Subcutaneous abdominal adipose tissue (tissue), 5 donors: ENCODE results near the gene ACP1.

ENCODE experiments used
- H3K27ac ChIP-seq: one replicate; pipeline ENCODE4 v1.7.0; 2013; ENCODE audit warnings: low read depth, mild to moderate bottlenecking, inconsistent platforms, low read length, moderate library complexity
- H3K27me3 ChIP-seq, 5 donors: one replicate each; pipeline ENCODE4 v1.7.0; 2013; ENCODE audit warnings: low read length in 5 of 5, inconsistent platforms in 1 of 5; ENCODE audit not compliant: control insufficient read depth in 5 of 5, insufficient read depth in 4 of 5
- H3K36me3 ChIP-seq, 5 donors: one replicate each; pipeline ENCODE4 v1.7.0; 2013; ENCODE audit warnings: low read length in 5 of 5; ENCODE audit not compliant: control insufficient read depth in 5 of 5, insufficient read depth in 5 of 5
- H3K4me1 ChIP-seq, 5 donors: one replicate each; pipeline ENCODE4 v1.7.0; 2013; ENCODE audit warnings: low read length in 5 of 5, mild to moderate bottlenecking in 3 of 5, moderate library complexity in 1 of 5; ENCODE audit not compliant: control insufficient read depth in 5 of 5, insufficient read depth in 5 of 5
- H3K4me3 ChIP-seq, 5 donors: one replicate each; pipeline ENCODE4 v1.7.0; 2013; ENCODE audit warnings: low read length in 5 of 5, low read depth in 1 of 5
- H3K9ac ChIP-seq, 5 donors: one replicate each; pipeline ENCODE4 v1.7.0; 2013; ENCODE audit warnings: low read length in 5 of 5, mild to moderate bottlenecking in 4 of 5, moderate library complexity in 3 of 5
- H3K9me3 ChIP-seq, 5 donors: one replicate each; pipeline ENCODE4 v1.7.0; 2013; ENCODE audit warnings: low read length in 5 of 5; ENCODE audit not compliant: control insufficient read depth in 5 of 5
- donor health status: healthy.
- donor health status: healthy.
- donor health status: healthy.
- donor health status: healthy.
- donor health status: healthy.

The ACP1 gene

GRCh38 chr2:279366-279765, 14.6 kb downstream of the ACP1 start:
- H3K4me3 ChIP-seq = no peak overlapping the region
- H3K27me3 ChIP-seq = no peaks in the 10 kb centered on the region
- H3K9me3 ChIP-seq = no peaks in the 10 kb centered on the region
- peaks cover 14 to 67% (median 53%) of the 10 kb centered on the region in 5 donors for H3K36me3 ChIP-seq
- no peak overlapping the region for H3K27ac ChIP-seq
- no peaks in the 10 kb centered on the region for H3K4me1 ChIP-seq
- H3K9ac ChIP-seq = no peak overlapping the region

- no peaks in the 10 kb centered on the region for H3K27me3 ChIP-seq
- no peak overlapping the region for H3K27ac ChIP-seq
- H3K9me3 ChIP-seq = no peaks in the 10 kb centered on the region
- no peak overlapping the region for H3K4me3 ChIP-seq
- peaks cover 0 to under 1% (median 0%) of the 10 kb centered on the region in 5 donors for H3K4me1 ChIP-seq
- no peak overlapping the region for H3K9ac ChIP-seq
- peaks cover 14 to 67% (median 51%) of the 10 kb centered on the region in 5 donors for H3K36me3 ChIP-seq
Measured at GRCh38 chr2:279956-280649, 15.4 kb downstream of the ACP1 start.

GRCh38 chr2:280650-281110, 15.9 kb downstream of the ACP1 start:
- peaks cover 14 to 63% (median 48%) of the 10 kb centered on the region in 5 donors for H3K36me3 ChIP-seq
- no peaks in the 10 kb centered on the region for H3K9me3 ChIP-seq

GRCh38 chr2:281381-281780, 16.6 kb downstream of the ACP1 start:
- Histone ChIP-seq H3K4me3 (no peak overlapping the region), H3K27ac (no peak overlapping the region), H3K27me3 (peaks cover 0 to 3% (median 0%) of the 10 kb centered on the region in 5 donors), H3K9ac (no peak overlapping the region), H3K36me3 (peaks cover 14 to 57% (median 44%) of the 10 kb centered on the region in 5 donors), H3K4me1 (peaks cover 0 to 7% (median 5%) of the 10 kb centered on the region in 5 donors), H3K9me3 (no peaks in the 10 kb centered on the region)

More at GRCh38 chr2:280650-281110, 15.9 kb downstream of the ACP1 start:
- H3K27ac ChIP-seq = no peak overlapping the region
- H3K27me3 ChIP-seq = peaks cover 0 to 2% (median 0%) of the 10 kb centered on the region in 5 donors
- H3K4me1 ChIP-seq = peaks cover 0 to 5% (median 3%) of the 10 kb centered on the region in 5 donors
- H3K9ac ChIP-seq = no peak overlapping the region
- no peak overlapping the region for H3K4me3 ChIP-seq

GRCh38 chr2:282371-283263, 17.9 kb downstream of the ACP1 start:
- Histone ChIP-seq H3K4me3 (no peak overlapping the region), H3K4me1 (peaks cover 0 to 16% (median 11%) of the 10 kb centered on the region in 5 donors), H3K9ac (no peak overlapping the region), H3K36me3 (peaks cover 14 to 48% (median 35%) of the 10 kb centered on the region in 5 donors), H3K9me3 (no peaks in the 10 kb centered on the region), H3K27ac (no peak overlapping the region), H3K27me3 (peaks cover 0 to 7% (median 4%) of the 10 kb centered on the region in 5 donors)

- no peak overlapping the region for H3K27ac ChIP-seq
- H3K36me3 ChIP-seq = peaks cover 9 to 38% (median 25%) of the 10 kb centered on the region in 5 donors
- no peak overlapping the region for H3K9ac ChIP-seq
- H3K4me1 ChIP-seq = peaks cover 0 to 25% (median 18%) of the 10 kb centered on the region in 5 donors
- H3K4me3 ChIP-seq = no peak overlapping the region
- no peaks in the 10 kb centered on the region for H3K9me3 ChIP-seq
- H3K27me3 ChIP-seq = peaks cover 0 to 9% (median 5%) of the 10 kb centered on the region in 5 donors
Measured at GRCh38 chr2:283996-284794, 19.4 kb downstream of the ACP1 start.

- peaks cover 6 to 32% (median 21%) of the 10 kb centered on the region in 5 donors for H3K36me3 ChIP-seq
- H3K9me3 ChIP-seq = no peaks in the 10 kb centered on the region
- no peak overlapping the region for H3K27ac ChIP-seq
- H3K4me1 ChIP-seq = peaks cover 0 to 33% (median 26%) of the 10 kb centered on the region in 5 donors
- H3K4me3 ChIP-seq = no peak overlapping the region
- no peak overlapping the region for H3K9ac ChIP-seq
- H3K27me3 ChIP-seq = peaks cover 0 to 14% (median 9%) of the 10 kb centered on the region in 5 donors
Measured at GRCh38 chr2:284896-285492, 20.2 kb downstream of the ACP1 start.

- H3K36me3 ChIP-seq = peaks cover under 1 to 26% (median 17%) of the 10 kb centered on the region in 5 donors
- H3K9me3 ChIP-seq = no peaks in the 10 kb centered on the region
- peaks cover 0 to 14% (median 9%) of the 10 kb centered on the region in 5 donors for H3K27me3 ChIP-seq
- peaks cover 0 to 35% (median 27%) of the 10 kb centered on the region in 5 donors for H3K4me1 ChIP-seq
- no peak overlapping the region for H3K9ac ChIP-seq
- no peak overlapping the region for H3K4me3 ChIP-seq
- no peak overlapping the region for H3K27ac ChIP-seq
Measured at GRCh38 chr2:285531-285930, 20.8 kb downstream of the ACP1 start.

- Histone ChIP-seq H3K27me3 (peaks cover 0 to 14% (median 9%) of the 10 kb centered on the region in 5 donors), H3K36me3 (peaks cover 0 to 21% (median 12%) of the 10 kb centered on the region in 5 donors), H3K27ac (no peak overlapping the region), H3K9ac (no peak overlapping the region), H3K4me1 (peaks cover 0 to 35% (median 27%) of the 10 kb centered on the region in 5 donors), H3K4me3 (no peak overlapping the region), H3K9me3 (no peaks in the 10 kb centered on the region)
Measured at GRCh38 chr2:286035-286434, 21.3 kb downstream of the ACP1 start.
